ENCODE measurements around the gene NAA25.

- no peak for TF ChIP-seq CTCF (IDR thresholded peaks at IDR 0.05; ENCODE audit: insufficient read depth, low read length, poor library complexity, severe bottlenecking)
- no peak for TF ChIP-seq EZH2phosphoT487 (conservative IDR thresholded peaks at IDR 0.05; ENCODE audit: low read length)
Observed at GRCh38 chr12:111997300-111997699, 111.3 kb downstream of the NAA25 start.
